Testis (tissue), 2 donors: ENCODE results near the gene BMERB1.

Experiments used
- CTCF ChIP-seq, 3 experiments: fragments of 450-650 bp in 2 of 3; fragments of 200-600 bp in 1 of 3; sonication (generic) in 1 of 3; IDR thresholded peaks; one replicate each; pipeline ENCODE4 v1.5.1; 2016 to 2019; ENCODE audit warnings: antibody characterized with exemption in 3 of 3, mild to moderate bottlenecking in 2 of 3, moderate library complexity in 1 of 3
- POLR2A ChIP-seq: fragments of 450-650 bp; IDR thresholded peaks from one replicate; pipeline ENCODE4 v1.6.1; 2017; ENCODE audit warnings: antibody characterized with exemption, mild to moderate bottlenecking, moderate library complexity

GRCh38 chr16:15599303-15600070 lies 165.1 kb downstream of the BMERB1 start:
- TF ChIP-seq CTCF (IDR thresholded peaks at IDR 0.05): no peak
- no peak for TF ChIP-seq POLR2A
